Cardiac muscle cell (in vitro differentiated cells and primary cell): Measurements from ENCODE around the gene LMBR1. TPM values are rescaled to one million over a fixed set of nuclear protein-coding genes. Genes with fewer than 3 reads are reported as not detected.
"Not testable (repeated sequence)": the region's sequence is repeated elsewhere in the genome, so short reads cannot be mapped to it uniquely, and the experiment has no call there.

Experiments
- DNase-seq, 2 donors: peaks; one replicate each; pipeline versions ENCODE4 v3.0.0 to v3.0.0-alpha.2; 2010 to 2017; ENCODE audit warnings: low read depth in 1 of 2, low spot score in 1 of 2
- H3K27ac ChIP-seq: fragments of 200-600 bp; sonication (generic); 2 replicates; pipeline ENCODE4 v1.5.1; 2016
- H3K27me3 ChIP-seq: fragments of 200-600 bp; sonication (generic); 2 replicates; pipeline ENCODE4 v1.6.0; 2016; ENCODE audit warnings: control low read depth
- H3K36me3 ChIP-seq: fragments of 200-600 bp; sonication (generic); 2 replicates; pipeline ENCODE4 v1.5.1; 2016; ENCODE audit warnings: control low read depth
- H3K4me1 ChIP-seq: fragments of 200-600 bp; sonication (generic); 2 replicates; pipeline ENCODE4 v1.8.1; 2017; ENCODE audit warnings: low read depth, mild to moderate bottlenecking, mixed run types
- H3K4me3 ChIP-seq: fragments of 200-600 bp; sonication (generic); 2 replicates; pipeline ENCODE4 v1.5.1; 2016; ENCODE audit warnings: mild to moderate bottlenecking
- H3K9me3 ChIP-seq: fragments of 200-600 bp; sonication (generic); 2 replicates; pipeline ENCODE4 v1.5.1; 2017; ENCODE audit warnings: low read depth, mild to moderate bottlenecking, control low read depth
- CTCF ChIP-seq: IDR thresholded peaks from 2 replicates; pipeline ENCODE4 v1.5.1; 2012; ENCODE audit warnings: low read depth, mild to moderate bottlenecking, low read length
- polyA plus RNA-seq: library from polyadenylated mRNA; unstranded; fragments of >200 nt; fragmentation: Nextera tagmentation; extraction: Ambion mirVana; gene quantifications from 2 replicates; pipeline ENCODE4 v1.2.1, GENCODE V29; 2016
- total RNA-seq: library from RNA; depleted of rRNA; stranded (reverse); fragments of >200 nt; gene quantifications from 2 replicates; pipeline ENCODE4 v1.2.3, GENCODE V29; 2016

The LMBR1 gene
- 41.1 and 78.0 TPM in 2 replicates for total RNA-seq
- 49.9 and 62.3 TPM in 2 replicates for polyA plus RNA-seq

- Histone ChIP-seq H3K9me3 (no peaks in the 10 kb centered on the region), H3K4me3 (peak within 1 kb of the TSS; percentile 80), H3K27me3 (no peaks in the 10 kb centered on the region), H3K27ac (peak within 1 kb of the TSS; percentile 74), H3K36me3 (no peaks in the 10 kb centered on the region), H3K4me1 (no peaks in the 10 kb centered on the region)
- DNase-seq = peak; percentile 96 to 97
- peak; percentile 36 for TF ChIP-seq CTCF
Observed at GRCh38 chr7:156892821-156893706, at the start of gene LMBR1. Gene LMBR1 (minus strand): TSS chr7:156893183. CDS start chr7:156892993, 190 bp downstream.

- H3K4me3 ChIP-seq = no peak overlapping the region
- TF ChIP-seq CTCF = no peak
- H3K4me1 ChIP-seq = no peaks in the 10 kb centered on the region
- H3K27me3 ChIP-seq = no peaks in the 10 kb centered on the region
- DNase-seq = peak in 1 of 2 donors; percentile 6
- H3K27ac ChIP-seq = no peak overlapping the region
- H3K9me3 ChIP-seq = no peaks in the 10 kb centered on the region
- H3K36me3 ChIP-seq = no peaks in the 10 kb centered on the region
Observed at GRCh38 chr7:156942708-156943090, 49.7 kb upstream of the LMBR1 start.

- no peak for DNase-seq
- Histone ChIP-seq H3K4me3 (no peak overlapping the region), H3K27ac (no peak overlapping the region), H3K4me1 (no peaks in the 10 kb centered on the region), H3K9me3 (no peaks in the 10 kb centered on the region), H3K36me3 (no peaks in the 10 kb centered on the region), H3K27me3 (no peaks in the 10 kb centered on the region)
- no peak for TF ChIP-seq CTCF
Observed at GRCh38 chr7:156941393-156942182, 48.6 kb upstream of the LMBR1 start.

- Histone ChIP-seq H3K27ac (no peak overlapping the region), H3K4me3 (no peak overlapping the region), H3K36me3 (no peaks in the 10 kb centered on the region), H3K27me3 (no peaks in the 10 kb centered on the region), H3K9me3 (no peaks in the 10 kb centered on the region), H3K4me1 (no peaks in the 10 kb centered on the region)
- no peak for DNase-seq
- no peak for TF ChIP-seq CTCF
Observed at GRCh38 chr7:156940421-156941122, 47.6 kb upstream of the LMBR1 start.

- H3K36me3 ChIP-seq, H3K4me3 ChIP-seq, H3K9me3 ChIP-seq, H3K4me1 ChIP-seq, DNase-seq, H3K27ac ChIP-seq, H3K27me3 ChIP-seq: not testable (repeated sequence)
Observed at GRCh38 chr7:156936766-156937165, 43.8 kb upstream of the LMBR1 start.
